ENCODE results near the gene TRIM33.
A peak's percentile ranks its signal among the peaks of the same experiment; 100 is the strongest.
"Not testable (repeated sequence)": the region's sequence is repeated elsewhere in the genome, so short reads cannot be mapped to it uniquely, and the experiment has no call there.

TRIM33 gene

GRCh38 chr1:114418948-114419347 lies 92.1 kb downstream of the TRIM33 start:
- not testable (repeated sequence) for DNase-seq (ENCODE audit: low read depth)

- DNase-seq (ENCODE audit: low read depth): no peak
These were observed 113.4 kb downstream of the TRIM33 start for GRCh38 chr1:114397601-114398000.

- DNase-seq (ENCODE audit: low read depth): no peak
These were observed 115.1 kb downstream of the TRIM33 start for GRCh38 chr1:114395863-114396262.

GRCh38 chr1:114390960-114391359 lies 120.0 kb downstream of the TRIM33 start:
- no peak for DNase-seq (ENCODE audit: low read depth)

GRCh38 chr1:114390361-114390760 lies 120.6 kb downstream of the TRIM33 start:
- no peak for DNase-seq (ENCODE audit: low read depth)

- no peak for DNase-seq (ENCODE audit: low read depth)
These were observed 122.5 kb downstream of the TRIM33 start for GRCh38 chr1:114388432-114389003.

- not testable (repeated sequence) for DNase-seq (ENCODE audit: low read depth)
These were observed 123.4 kb downstream of the TRIM33 start for GRCh38 chr1:114387585-114387984.

GRCh38 chr1:114387010-114387360 lies 124.0 kb downstream of the TRIM33 start:
- no peak for DNase-seq (ENCODE audit: low read depth)

- no peak for DNase-seq (ENCODE audit: low read depth)
These were observed 124.6 kb downstream of the TRIM33 start for GRCh38 chr1:114386129-114387009.

- no peak for DNase-seq (ENCODE audit: low read depth)
These were observed 126.1 kb downstream of the TRIM33 start for GRCh38 chr1:114384922-114385321.

GRCh38 chr1:114379987-114380386 lies 131.0 kb downstream of the TRIM33 start:
- peak; percentile 81 for DNase-seq (ENCODE audit: low read depth)

GRCh38 chr1:114379358-114379757 lies 131.6 kb downstream of the TRIM33 start:
- no peak for DNase-seq (ENCODE audit: low read depth)

GRCh38 chr1:114377356-114377755 lies 133.6 kb downstream of the TRIM33 start:
- no peak for DNase-seq (ENCODE audit: low read depth)

GRCh38 chr1:114369930-114370329 lies 141.1 kb downstream of the TRIM33 start:
- DNase-seq (ENCODE audit: low read depth): no peak

GRCh38 chr1:114369266-114369919 lies 141.6 kb downstream of the TRIM33 start:
- not testable (repeated sequence) for DNase-seq (ENCODE audit: low read depth)

GRCh38 chr1:114368560-114369255 lies 142.3 kb downstream of the TRIM33 start:
- DNase-seq (ENCODE audit: low read depth): no peak

GRCh38 chr1:114367810-114368209 lies 143.2 kb downstream of the TRIM33 start:
- DNase-seq (ENCODE audit: low read depth): no peak

- DNase-seq (ENCODE audit: low read depth): not testable (repeated sequence)
These were observed 147.8 kb downstream of the TRIM33 start for GRCh38 chr1:114363230-114363629.

- DNase-seq (ENCODE audit: low read depth): no peak
These were observed 151.2 kb downstream of the TRIM33 start for GRCh38 chr1:114359791-114360190.

GRCh38 chr1:114355240-114355639 lies 155.8 kb downstream of the TRIM33 start:
- no peak for DNase-seq (ENCODE audit: low read depth)

- DNase-seq (ENCODE audit: low read depth): no peak
These were observed 157.7 kb downstream of the TRIM33 start for GRCh38 chr1:114353262-114353661.

- DNase-seq (ENCODE audit: low read depth): no peak
These were observed 158.2 kb downstream of the TRIM33 start for GRCh38 chr1:114352797-114353196.
